Panc1 (cell line): ENCODE results near the gene PKD1L1. TPM values are rescaled to one million over a fixed set of nuclear protein-coding genes. Genes with fewer than 3 reads are reported as not detected.

Experiments used
- ATAC-seq: fragments of 200-7000 bp; cut with Tn5 transposase; 2 replicates; pipeline ENCODE4 v1.9.1; 2020; ENCODE audit warnings: mild to moderate bottlenecking, moderate library complexity
- BruUV-seq: library from RNA; stranded (reverse); fragments of 400-500 nt; replicated peaks from 2 replicates; lab custom pipeline; 2021; lab: Mats Ljungman, UMichigan
- CTCF ChIA-PET: fragments of 300-600 bp; sonication (Branson Sonifier 250); formaldehyde crosslinking; loops from one replicate; lab custom pipeline; 2022; ENCODE audit warnings: antibody characterized with exemption; lab: Charles Lee
- POLR2A ChIA-PET: fragments of 300-600 bp; sonication (Branson Sonifier 250); formaldehyde crosslinking; loops from one replicate; lab custom pipeline; 2022; ENCODE audit warnings: antibody characterized with exemption; lab: Charles Lee
- DNase-seq: peaks from one replicate; pipeline ENCODE4 v3.0.0-alpha.2; 2010; ENCODE audit warnings: low read depth, low spot score
- H3K27ac ChIP-seq: 2 replicates; pipeline ENCODE4 v1.5.1; 2011; ENCODE audit warnings: mild to moderate bottlenecking, low read length, inconsistent platforms
- H3K27me3 ChIP-seq: fragments of 200-500 bp; sonication (Bioruptor generic); 2 replicates; pipeline ENCODE4 v1.6.0; 2014; ENCODE audit warnings: low read length, inconsistent platforms; ENCODE audit not compliant: control insufficient read depth, insufficient read depth
- H3K36me3 ChIP-seq: fragments of 200-500 bp; sonication (Bioruptor generic); 2 replicates; pipeline ENCODE4 v1.5.1; 2014; ENCODE audit warnings: inconsistent platforms, mild to moderate bottlenecking, low read length, moderate library complexity; ENCODE audit not compliant: control insufficient read depth, insufficient read depth
- H3K4me1 ChIP-seq: 2 replicates; pipeline ENCODE4 v1.5.1; 2011; ENCODE audit warnings: inconsistent platforms, mild to moderate bottlenecking, low read length, moderate library complexity; ENCODE audit not compliant: control insufficient read depth, insufficient read depth
- H3K4me3 ChIP-seq, 2 experiments: 2 replicates each; pipeline ENCODE4 v1.5.1; 2011 to 2012; ENCODE audit warnings: low read depth in 2 of 2, low read length in 2 of 2, mild to moderate bottlenecking in 2 of 2, inconsistent platforms in 1 of 2, moderate library complexity in 1 of 2
- H3K9me3 ChIP-seq: fragments of 200-500 bp; sonication (Bioruptor generic); 2 replicates; pipeline ENCODE4 v1.5.1; 2014; ENCODE audit warnings: low read depth, mild to moderate bottlenecking, inconsistent platforms, low read length, moderate library complexity; ENCODE audit not compliant: control insufficient read depth, insufficient read depth
- CTCF ChIP-seq: fragments of 450-650 bp; IDR thresholded peaks from 2 replicates; pipeline ENCODE4 v1.5.1; 2017; ENCODE audit warnings: mild to moderate bottlenecking
- POLR2AphosphoS5 ChIP-seq: IDR thresholded peaks from 2 replicates; pipeline ENCODE4 v1.6.1; 2012; ENCODE audit warnings: mild to moderate bottlenecking, low read depth, low read length, moderate library complexity
- REST ChIP-seq, 2 experiments: IDR thresholded peaks; 2 replicates each; pipeline ENCODE4 v1.6.1; 2011 to 2012; ENCODE audit warnings: low read depth in 2 of 2, control low read depth in 1 of 2, low read length in 1 of 2, mild to moderate bottlenecking in 1 of 2, moderate library complexity in 1 of 2; ENCODE audit not compliant: insufficient read depth in 1 of 2
- SIN3A ChIP-seq: IDR thresholded peaks from 2 replicates; pipeline ENCODE4 v1.6.1; 2012; ENCODE audit warnings: low read depth, mild to moderate bottlenecking, low read length, moderate library complexity, borderline replicate concordance; ENCODE audit not compliant: insufficient read depth
- TCF7L2 ChIP-seq: IDR thresholded peaks from 2 replicates; pipeline ENCODE4 v1.6.1; 2011; ENCODE audit warnings: mild to moderate bottlenecking, low read depth, low read length, inconsistent platforms
- in situ Hi-C: cut with HindIII; loops from 2 replicates; pipeline ENCODE4 v1.10.0; 2016; ENCODE audit warnings: low sequenced_read_pairs, low pct_unique_long_range_greater_than_20kb
- intact Hi-C: fragments of 100-400 bp; cut with micrococcal nuclease; formaldehyde crosslinking; loops from one replicate; pipeline ENCODE4 v1.10.0; 2022; ENCODE audit not compliant: unreplicated experiment
- total RNA-seq: library from RNA; stranded (reverse); gene quantifications from one replicate; pipeline ENCODE4 v1.2.1, GENCODE V29; 2021; ENCODE audit not compliant: unreplicated experiment

The PKD1L1 gene
- total RNA-seq, 1 experiment from 2014 or later = 2.2 TPM

- H3K4me3 ChIP-seq = no peak overlapping the region
- ChIA-PET CTCF (interaction anchor here (0.8 kb wide), 1 partner anchor 49 kb away, joined by 7 read pairs; no protein-coding TSS in a partner anchor), POLR2A (interaction anchor here (0.6 kb wide), 1 partner anchor 13 kb away, joined by 3 read pairs; no protein-coding TSS in a partner anchor)
- peaks cover 12% of the 10 kb centered on the region for H3K4me1 ChIP-seq
- no peaks in the 10 kb centered on the region for H3K9me3 ChIP-seq
- H3K27me3 ChIP-seq = no peaks in the 10 kb centered on the region
- in situ Hi-C loops = no loop called here
- peaks cover 9% of the 10 kb centered on the region for H3K36me3 ChIP-seq
- TF ChIP-seq TCF7L2 = no peak
- no peak for TF ChIP-seq CTCF
- no peak for TF ChIP-seq POLR2AphosphoS5
- TF ChIP-seq SIN3A = no peak
- TF ChIP-seq REST (IDR thresholded peaks at IDR 0.05; ENCODE audit: insufficient read depth in 1 of 2, low read depth in 2 of 2, low read length in 1 of 2) = no peak
- BruUV-seq = no TSS peak
- no peak for ATAC-seq
- intact Hi-C loops = no loop called here
- DNase-seq = no peak
- H3K27ac ChIP-seq = peak overlapping the region; percentile 37
These were observed 3.1 kb upstream of the PKD1L1 start for GRCh38 chr7:47951374-47951773.

GRCh38 chr7:47950714-47951113 is 2.4 kb upstream of the PKD1L1 start:
- ChIA-PET POLR2A (no interaction called here), CTCF (interaction anchor here (0.6 kb wide), 1 partner anchor 379 kb away, joined by 3 read pairs; no protein-coding TSS in a partner anchor)
- Histone ChIP-seq H3K27ac (no peak overlapping the region), H3K4me1 (peaks cover 12% of the 10 kb centered on the region), H3K9me3 (no peaks in the 10 kb centered on the region), H3K36me3 (peaks cover 9% of the 10 kb centered on the region), H3K4me3 (no peak overlapping the region), H3K27me3 (no peaks in the 10 kb centered on the region)
- ATAC-seq = 0 out of 2 replicates have a peak, but pooled peaks have one; percentile 19
- no peak for DNase-seq
- intact Hi-C loops (no loop called here), in situ Hi-C loops (no loop called here)
- no peak for TF ChIP-seq TCF7L2
- TF ChIP-seq CTCF = no peak
- TF ChIP-seq POLR2AphosphoS5 = no peak
- TF ChIP-seq SIN3A = no peak
- TF ChIP-seq REST (IDR thresholded peaks at IDR 0.05; ENCODE audit: insufficient read depth in 1 of 2, low read depth in 2 of 2, low read length in 1 of 2) = no peak
- BruUV-seq = no TSS peak
